ENCODE results near the gene C10orf90.

C10orf90 gene

GRCh38 chr10:126429275-126429674, 241.2 kb downstream of the C10orf90 start:
- no peak for DNase-seq (ENCODE audit: low read depth, low spot score)

- no peak for DNase-seq (ENCODE audit: low read depth, low spot score)
These were observed 244.9 kb downstream of the C10orf90 start for GRCh38 chr10:126425489-126426065.

GRCh38 chr10:126425032-126425431, 245.5 kb downstream of the C10orf90 start:
- no peak for DNase-seq (ENCODE audit: low read depth, low spot score)

- DNase-seq (ENCODE audit: low read depth, low spot score): no peak
These were observed 246.6 kb downstream of the C10orf90 start for GRCh38 chr10:126423732-126424491.

GRCh38 chr10:126422567-126422966, 247.9 kb downstream of the C10orf90 start:
- no peak for DNase-seq (ENCODE audit: low read depth, low spot score)

- DNase-seq (ENCODE audit: low read depth, low spot score): peak; percentile 65
These were observed 248.7 kb downstream of the C10orf90 start for GRCh38 chr10:126421756-126422256.

GRCh38 chr10:126420567-126421300, 249.8 kb downstream of the C10orf90 start:
- DNase-seq (ENCODE audit: low read depth, low spot score): no peak

GRCh38 chr10:126417220-126417825, 253.2 kb downstream of the C10orf90 start:
- no peak for DNase-seq (ENCODE audit: low read depth, low spot score)

- DNase-seq (ENCODE audit: low read depth, low spot score): no peak
These were observed 260.7 kb downstream of the C10orf90 start for GRCh38 chr10:126409821-126410220.

- DNase-seq (ENCODE audit: low read depth, low spot score): no peak
These were observed 261.4 kb downstream of the C10orf90 start for GRCh38 chr10:126408953-126409641.

- no peak for DNase-seq (ENCODE audit: low read depth, low spot score)
These were observed 262.7 kb downstream of the C10orf90 start for GRCh38 chr10:126407831-126408230.

- no peak for DNase-seq (ENCODE audit: low read depth, low spot score)
These were observed 265.2 kb downstream of the C10orf90 start for GRCh38 chr10:126405239-126405775.

- DNase-seq (ENCODE audit: low read depth, low spot score): no peak
These were observed 267.5 kb downstream of the C10orf90 start for GRCh38 chr10:126402721-126403695.

- DNase-seq (ENCODE audit: low read depth, low spot score): no peak
These were observed 269.9 kb downstream of the C10orf90 start for GRCh38 chr10:126400641-126401040.

- no peak for DNase-seq (ENCODE audit: low read depth, low spot score)
These were observed 271.6 kb downstream of the C10orf90 start for GRCh38 chr10:126398924-126399323.

GRCh38 chr10:126398383-126398743, 272.1 kb downstream of the C10orf90 start:
- DNase-seq (ENCODE audit: low read depth, low spot score): no peak

GRCh38 chr10:126397640-126398382, 272.7 kb downstream of the C10orf90 start:
- DNase-seq (ENCODE audit: low read depth, low spot score): peak; percentile 65

- DNase-seq (ENCODE audit: low read depth, low spot score): no peak
These were observed 273.3 kb downstream of the C10orf90 start for GRCh38 chr10:126397156-126397555.

GRCh38 chr10:126394948-126395347, 275.5 kb downstream of the C10orf90 start:
- no peak for DNase-seq (ENCODE audit: low read depth, low spot score)

Data from brain pericyte (primary cell).